Hepatocyte (in vitro differentiated cells): ENCODE measurements around the gene STK32C. TPM values are rescaled to one million over a fixed set of nuclear protein-coding genes. Genes with fewer than 3 reads are reported as not detected.
A peak's percentile ranks its signal among the peaks of the same experiment; 100 is the strongest.

Source experiments
- DNase-seq: peaks from one replicate; pipeline ENCODE4 v3.0.0-alpha.2; 2016; ENCODE audit warnings: low spot score
- H2AFZ ChIP-seq: fragments of 200-600 bp; sonication (generic); 2 replicates; pipeline ENCODE4 v1.6.0; 2016; ENCODE audit warnings: antibody characterized with exemption, mild to moderate bottlenecking
- H3K27ac ChIP-seq: fragments of 200-600 bp; sonication (generic); 2 replicates; pipeline ENCODE4 v1.5.1; 2016; ENCODE audit warnings: mild to moderate bottlenecking
- H3K27me3 ChIP-seq: fragments of 200-600 bp; sonication (generic); 2 replicates; pipeline ENCODE4 v1.6.1; 2016
- H3K36me3 ChIP-seq: fragments of 200-600 bp; sonication (generic); replicated peaks from 2 replicates; pipeline ENCODE4 v1.5.1; 2016; ENCODE audit warnings: low read depth; ENCODE audit not compliant: insufficient read depth
- H3K4me1 ChIP-seq: fragments of 200-600 bp; sonication (generic); 2 replicates; pipeline ENCODE4 v1.5.1; 2016; ENCODE audit warnings: mild to moderate bottlenecking, moderate library complexity; ENCODE audit not compliant: insufficient read depth
- H3K4me2 ChIP-seq: fragments of 200-600 bp; sonication (generic); 2 replicates; pipeline ENCODE4 v1.6.0; 2016
- H3K4me3 ChIP-seq: fragments of 200-600 bp; sonication (generic); 2 replicates; pipeline ENCODE4 v1.5.1; 2016; ENCODE audit warnings: mild to moderate bottlenecking
- H3K79me2 ChIP-seq: fragments of 200-600 bp; sonication (generic); 2 replicates; pipeline ENCODE4 v1.6.0; 2017; ENCODE audit warnings: mild to moderate bottlenecking
- H3K9me2 ChIP-seq: fragments of 200-600 bp; sonication (generic); replicated peaks from 2 replicates; pipeline ENCODE4 v1.6.0; 2017; ENCODE audit warnings: mild to moderate bottlenecking; ENCODE audit not compliant: insufficient read depth
- H3K9me3 ChIP-seq: fragments of 200-600 bp; sonication (generic); 2 replicates; pipeline ENCODE4 v1.5.1; 2016; ENCODE audit warnings: low read depth, mild to moderate bottlenecking
- H4K20me1 ChIP-seq: fragments of 200-600 bp; sonication (generic); 2 replicates; pipeline ENCODE4 v1.6.0; 2016; ENCODE audit warnings: mild to moderate bottlenecking; ENCODE audit not compliant: insufficient read depth, poor library complexity, severe bottlenecking
- EZH2 ChIP-seq: fragments of 200-600 bp; sonication (generic); IDR thresholded peaks from 2 replicates; pipeline ENCODE4 v1.6.1; 2016; ENCODE audit warnings: antibody characterized with exemption, mild to moderate bottlenecking, borderline replicate concordance
- EZH2phosphoT487 ChIP-seq: fragments of 200-600 bp; sonication (generic); IDR thresholded peaks from one replicate; pipeline ENCODE4 v1.6.1; 2018; ENCODE audit warnings: antibody characterized with exemption, mild to moderate bottlenecking, low read depth, moderate library complexity; ENCODE audit not compliant: unreplicated experiment, severe bottlenecking
- WGBS: methylation state at CpG from one replicate; pipeline ENCODE4 v1.1.6; 2016; ENCODE audit warnings: low lambda C conversion rate; ENCODE audit errors: missing lambda C conversion rate; 5-methylcytosine and 5-hydroxymethylcytosine counted together
- polyA plus RNA-seq: library from polyadenylated mRNA; unstranded; fragments of >200 nt; fragmentation: Nextera tagmentation; extraction: Ambion mirVana; gene quantifications from 2 replicates; pipeline ENCODE4 v1.2.1, GENCODE V29; 2016
- total RNA-seq: library from RNA; depleted of rRNA; stranded (reverse); fragments of >200 nt; gene quantifications from 2 replicates; pipeline ENCODE4 v1.2.3, GENCODE V29; 2014
- TF ChIP-seq, protein P1 (sequence below): fragments of 200-600 bp; sonication (generic); IDR thresholded peaks from 2 replicates; pipeline ENCODE4 v1.5.1; 2016; ENCODE audit warnings: antibody characterized with exemption, mild to moderate bottlenecking; ENCODE audit not compliant: poor library complexity

Gene STK32C
- total RNA-seq, result 4.8 and 7.9 TPM in 2 replicates
- 9.6 and 12.2 TPM in 2 replicates for polyA plus RNA-seq

GRCh38 chr10:132307823-132308586, at the start of gene STK32C:
STK32C (minus strand) TSS chr10:132307950; CDS start chr10:132307833, 117 bp downstream.
- no peaks in the 10 kb centered on the region for H3K79me2 ChIP-seq
- H3K36me3 ChIP-seq, result no peaks in the 10 kb centered on the region
- peak within 1 kb of the TSS; percentile 72 for H3K4me3 ChIP-seq
- H3K4me2 ChIP-seq, result peak within 1 kb of the TSS; percentile 98
- no peaks in the 10 kb centered on the region for H4K20me1 ChIP-seq
- H3K27me3 ChIP-seq, result peaks cover 43% of the 10 kb centered on the region
- peak within 1 kb of the TSS; percentile 87 for H2AFZ ChIP-seq
- peak; percentile 98 for DNase-seq
- TF ChIP-seq, protein P1, sequence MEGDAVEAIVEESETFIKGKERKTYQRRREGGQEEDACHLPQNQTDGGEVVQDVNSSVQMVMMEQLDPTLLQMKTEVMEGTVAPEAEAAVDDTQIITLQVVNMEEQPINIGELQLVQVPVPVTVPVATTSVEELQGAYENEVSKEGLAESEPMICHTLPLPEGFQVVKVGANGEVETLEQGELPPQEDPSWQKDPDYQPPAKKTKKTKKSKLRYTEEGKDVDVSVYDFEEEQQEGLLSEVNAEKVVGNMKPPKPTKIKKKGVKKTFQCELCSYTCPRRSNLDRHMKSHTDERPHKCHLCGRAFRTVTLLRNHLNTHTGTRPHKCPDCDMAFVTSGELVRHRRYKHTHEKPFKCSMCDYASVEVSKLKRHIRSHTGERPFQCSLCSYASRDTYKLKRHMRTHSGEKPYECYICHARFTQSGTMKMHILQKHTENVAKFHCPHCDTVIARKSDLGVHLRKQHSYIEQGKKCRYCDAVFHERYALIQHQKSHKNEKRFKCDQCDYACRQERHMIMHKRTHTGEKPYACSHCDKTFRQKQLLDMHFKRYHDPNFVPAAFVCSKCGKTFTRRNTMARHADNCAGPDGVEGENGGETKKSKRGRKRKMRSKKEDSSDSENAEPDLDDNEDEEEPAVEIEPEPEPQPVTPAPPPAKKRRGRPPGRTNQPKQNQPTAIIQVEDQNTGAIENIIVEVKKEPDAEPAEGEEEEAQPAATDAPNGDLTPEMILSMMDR, result no peak
- TF ChIP-seq EZH2 (no peak), EZH2phosphoT487 (no peak)
- H3K9me3 ChIP-seq, result no peaks in the 10 kb centered on the region
- under 1% methylated on average over 17 of the region's 84 CpGs for WGBS
- H3K4me1 ChIP-seq, result peaks cover 7% of the 10 kb centered on the region
- H3K9me2 ChIP-seq, result no peaks in the 10 kb centered on the region
- no peak within 1 kb of the TSS for H3K27ac ChIP-seq

DNA sequence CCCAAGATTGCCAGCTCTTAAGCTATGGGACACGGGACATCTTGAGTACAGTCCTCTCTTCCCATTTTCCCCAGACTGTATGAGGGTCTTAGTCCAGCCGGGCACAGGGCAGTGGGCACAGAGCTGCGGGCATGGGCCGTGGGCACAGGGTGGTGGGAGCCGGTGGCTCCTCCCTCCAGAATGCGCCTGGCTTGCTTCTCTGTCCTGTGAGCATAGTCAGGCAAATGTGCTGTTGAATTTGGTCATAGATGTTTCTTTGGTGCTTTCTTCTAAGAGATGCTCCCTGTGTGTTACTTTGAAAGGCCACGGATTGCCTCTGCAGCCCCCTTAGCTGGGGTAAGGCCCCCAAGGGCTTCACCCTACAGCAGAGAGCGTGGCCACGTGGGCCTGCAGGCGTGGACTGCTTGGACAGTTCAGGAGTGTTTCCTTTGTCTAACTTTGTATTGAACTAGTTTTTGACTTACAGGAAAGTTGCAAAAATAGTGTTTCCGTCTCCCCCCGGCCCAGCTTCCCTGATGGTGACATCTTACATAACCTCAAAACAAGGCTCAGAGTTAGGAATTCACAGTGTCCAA, 49.0 kb upstream of the STK32C start:
- Histone ChIP-seq H3K4me3 (no peak overlapping the region), H3K9me2 (no peaks in the 10 kb centered on the region), H3K79me2 (no peaks in the 10 kb centered on the region), H3K9me3 (no peaks in the 10 kb centered on the region), H3K36me3 (no peaks in the 10 kb centered on the region), H3K4me2 (no peak overlapping the region), H3K27me3 (no peaks in the 10 kb centered on the region), H2AFZ (no peak overlapping the region), H3K27ac (no peak overlapping the region), H3K4me1 (no peaks in the 10 kb centered on the region), H4K20me1 (no peaks in the 10 kb centered on the region)
- TF ChIP-seq EZH2 (no peak), EZH2phosphoT487 (no peak)
- TF ChIP-seq, protein P1, result no peak
- WGBS, result 94% methylated on average over 12 of the region's 12 CpGs
- no peak for DNase-seq

GRCh38 chr10:132355754-132356153, 48.0 kb upstream of the STK32C start:
- no peak for DNase-seq
- no peaks in the 10 kb centered on the region for H3K4me1 ChIP-seq
- 96% methylated on average over 13 of the region's 13 CpGs for WGBS
- H3K4me2 ChIP-seq, result no peak overlapping the region
- H4K20me1 ChIP-seq, result no peaks in the 10 kb centered on the region
- no peaks in the 10 kb centered on the region for H3K9me3 ChIP-seq
- H3K36me3 ChIP-seq, result no peaks in the 10 kb centered on the region
- H3K79me2 ChIP-seq, result no peaks in the 10 kb centered on the region
- no peaks in the 10 kb centered on the region for H3K9me2 ChIP-seq
- H3K27ac ChIP-seq, result no peak overlapping the region
- no peak overlapping the region for H2AFZ ChIP-seq
- no peak for TF ChIP-seq EZH2phosphoT487
- TF ChIP-seq, protein P1, result no peak
- no peak for TF ChIP-seq EZH2
- H3K4me3 ChIP-seq, result no peak overlapping the region
- no peaks in the 10 kb centered on the region for H3K27me3 ChIP-seq
